HG03575 (cell line): ENCODE data around the gene SPATA6L.
A peak's percentile ranks its signal among the peaks of the same experiment; 100 is the strongest.

Experiments used
- ATAC-seq: cut with Tn5 transposase; IDR thresholded peaks from one replicate; pipeline ENCODE4 v1.9.1; 2021; ENCODE audit not compliant: unreplicated experiment, insufficient number of reproducible peaks, low FRiP score; ENCODE audit errors: extremely low read depth

Gene SPATA6L

GRCh38 chr9:4666042-4666699, at the start of gene SPATA6L:
Gene SPATA6L (minus strand): TSS chr9:4666480. CDS start chr9:4666250, 230 bp downstream.
- no peak for ATAC-seq

GRCh38 chr9:4714266-4715016, 48.2 kb upstream of the SPATA6L start:
- ATAC-seq, result no peak

- ATAC-seq, result no peak
Measured at GRCh38 chr9:4713849-4714248, 47.6 kb upstream of the SPATA6L start.

- ATAC-seq, result no peak
Measured at GRCh38 chr9:4709380-4709779, 43.1 kb upstream of the SPATA6L start.

- no peak for ATAC-seq
Measured at GRCh38 chr9:4706971-4707622, 40.8 kb upstream of the SPATA6L start.

GRCh38 chr9:4706021-4706420, 39.7 kb upstream of the SPATA6L start:
- ATAC-seq, result no peak

- no peak for ATAC-seq
Measured at GRCh38 chr9:4704129-4704528, 37.8 kb upstream of the SPATA6L start.

GRCh38 chr9:4701526-4701925, 35.2 kb upstream of the SPATA6L start:
- ATAC-seq, result no peak

- ATAC-seq, result no peak
Measured at GRCh38 chr9:4700932-4701331, 34.7 kb upstream of the SPATA6L start.

GRCh38 chr9:4700091-4700490, 33.8 kb upstream of the SPATA6L start:
- ATAC-seq, result no peak

- no peak for ATAC-seq
Measured at GRCh38 chr9:4691795-4692194, 25.5 kb upstream of the SPATA6L start.

- ATAC-seq, result no peak
Measured at GRCh38 chr9:4690144-4690543, 23.9 kb upstream of the SPATA6L start.

GRCh38 chr9:4689687-4690104, 23.4 kb upstream of the SPATA6L start:
- peak; percentile 59 for ATAC-seq

GRCh38 chr9:4689021-4689420, 22.7 kb upstream of the SPATA6L start:
- no peak for ATAC-seq

GRCh38 chr9:4686584-4686983, 20.3 kb upstream of the SPATA6L start:
- no peak for ATAC-seq

GRCh38 chr9:4686112-4686511, 19.8 kb upstream of the SPATA6L start:
- no peak for ATAC-seq

- no peak for ATAC-seq
Measured at GRCh38 chr9:4684820-4685219, 18.5 kb upstream of the SPATA6L start.

- ATAC-seq, result no peak
Measured at GRCh38 chr9:4680750-4681149, 14.5 kb upstream of the SPATA6L start.

GRCh38 chr9:4680173-4680525, 13.9 kb upstream of the SPATA6L start:
- ATAC-seq, result no peak
